Activated CD4-positive, alpha-beta T cell treated with anti-CD3 and anti-CD28 coated beads, Interleukin-2, Interleukin-4, amounts not matched to agents 100 ng/mL and 50 ng/mL, durations not matched to agents 16 hours and 8 hours (primary cell): ENCODE results near the gene PRKN.

Experiments
- DNase-seq: peaks from one replicate; pipeline ENCODE4 v3.0.0-alpha.2; 2020; ENCODE audit warnings: low spot score

The PRKN gene

DNA sequence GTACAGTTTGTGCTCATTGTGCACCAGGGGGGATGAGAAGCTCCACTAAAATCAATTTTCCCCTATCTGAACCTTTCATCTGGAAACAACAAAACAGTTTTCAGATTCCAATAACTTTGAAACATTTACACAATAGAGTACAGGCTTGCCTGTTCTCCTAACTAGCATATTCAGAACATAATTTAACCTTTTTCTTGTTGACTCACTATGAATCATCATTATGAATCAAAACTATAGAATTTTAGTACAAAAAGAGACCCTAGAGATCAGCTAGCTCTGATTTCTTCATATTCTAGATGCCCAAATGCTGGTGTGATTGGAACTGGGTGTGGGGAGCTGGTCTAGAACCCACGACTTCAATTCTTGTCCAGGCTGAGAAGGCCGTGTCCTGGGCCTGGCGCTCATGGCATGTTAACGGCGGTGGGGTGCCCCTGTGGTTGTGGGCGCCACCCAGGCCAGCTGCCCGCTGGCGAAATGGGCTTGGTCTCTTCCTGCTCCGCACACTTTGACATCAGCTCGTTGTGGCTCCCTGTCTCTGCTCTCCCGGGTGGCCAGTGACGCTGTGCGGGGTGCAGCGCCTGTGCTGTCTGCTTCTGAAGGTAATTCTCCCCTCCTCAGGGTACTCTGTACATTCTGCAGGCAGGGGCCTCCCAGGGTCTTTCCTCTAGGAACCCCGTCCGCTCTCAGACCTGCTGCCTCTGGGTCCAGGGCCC, 1423.8 kb downstream of the PRKN start:
- DNase-seq = no peak

DNA sequence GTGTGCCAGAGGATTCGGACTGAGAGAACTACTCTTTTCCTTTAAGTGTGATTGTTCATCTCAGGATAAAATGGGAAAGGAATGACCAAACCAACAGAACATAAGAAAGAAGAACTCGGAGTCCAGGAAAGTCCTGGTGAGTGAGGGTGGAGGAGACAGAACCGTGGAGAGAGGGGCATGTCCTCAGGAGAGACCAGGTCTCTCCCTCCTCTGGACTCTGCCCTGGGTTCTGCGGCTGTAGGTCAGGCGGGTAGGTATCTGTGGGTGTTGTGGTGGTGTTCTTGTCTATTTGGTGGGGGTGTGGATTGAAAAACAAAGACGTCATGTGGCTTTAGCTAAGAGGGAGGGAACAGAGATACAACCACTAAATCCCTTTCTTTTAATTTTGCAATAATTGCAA, 1424.6 kb downstream of the PRKN start:
- no peak for DNase-seq

DNA sequence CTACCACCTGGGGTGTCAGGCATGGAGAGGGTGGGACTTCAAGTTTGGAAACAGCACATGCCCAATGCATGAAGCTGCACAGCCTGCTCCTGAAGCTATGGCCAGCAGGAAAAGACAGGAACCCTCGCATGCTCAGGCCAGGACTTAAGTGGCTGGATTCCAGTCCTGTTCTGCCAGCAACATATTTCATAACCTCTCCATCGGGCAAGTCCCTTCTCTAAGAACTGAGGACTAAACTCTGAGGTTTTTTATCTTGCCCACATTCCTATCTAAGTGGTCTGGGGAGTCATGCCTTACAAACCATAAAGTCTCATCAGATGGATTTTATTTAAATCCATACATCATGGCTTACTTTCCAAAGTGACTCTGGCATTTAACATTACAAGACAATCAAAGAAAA, 1426.2 kb downstream of the PRKN start:
- no peak for DNase-seq

DNA sequence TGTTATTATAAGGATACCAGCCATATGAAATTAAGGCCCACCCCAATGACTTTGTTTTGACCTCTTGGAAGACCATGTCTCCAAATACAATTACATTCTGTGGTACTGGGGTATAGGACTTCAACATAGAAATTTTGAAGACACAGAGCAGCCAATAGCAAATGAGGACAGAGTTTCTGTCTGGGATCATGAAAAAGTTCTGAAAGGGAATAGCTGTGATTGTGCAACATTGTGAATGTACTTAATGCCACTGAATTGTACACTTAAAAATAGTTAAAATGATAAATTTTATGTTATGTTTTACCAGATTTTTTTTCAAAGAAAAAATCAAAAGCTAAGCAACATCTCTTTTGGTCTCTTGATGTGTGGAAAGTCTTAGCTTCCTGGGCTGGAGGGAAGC, 1426.7 kb downstream of the PRKN start:
- no peak for DNase-seq

DNA sequence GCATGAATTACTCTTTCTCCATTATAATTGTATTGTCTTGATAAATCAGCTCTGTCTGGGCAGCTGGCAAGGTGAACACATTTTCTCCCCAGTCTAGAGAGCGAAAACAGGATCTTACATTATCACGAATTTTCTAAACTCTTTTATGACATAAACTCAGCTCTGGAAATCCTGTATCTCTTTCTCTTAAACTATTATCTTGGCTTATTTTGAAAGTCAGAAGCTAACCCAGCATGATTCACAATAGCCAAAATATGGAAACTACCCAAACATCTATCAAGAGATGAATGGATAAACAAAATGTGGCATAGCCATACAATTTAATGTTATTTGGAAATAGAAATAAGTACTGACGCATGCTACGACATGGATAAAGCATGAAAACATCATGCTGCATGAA, 1427.8 kb downstream of the PRKN start:
- DNase-seq = no peak
